A549 (cell line): ENCODE results near the gene CNPY4.

ENCODE experiments used
- BHLHE40 ChIP-seq: IDR thresholded peaks from 2 replicates; pipeline ENCODE4 v1.6.1; 2012; ENCODE audit warnings: low read depth, low read length, inconsistent platforms
- KDM5A ChIP-seq: fragments of 200-600 bp; sonication (generic); IDR thresholded peaks from 2 replicates; pipeline ENCODE4 v1.6.1; 2016; ENCODE audit warnings: antibody characterized with exemption, mild to moderate bottlenecking
- RAD21 ChIP-seq, 2 experiments: fragments of >200 bp in 1 of 2; sonication (Bioruptor Twin) in 1 of 2; formaldehyde crosslinking in 1 of 2; IDR thresholded peaks in 1 of 2; conservative IDR thresholded peaks in 1 of 2; 2 replicates in 1 of 2; 3 replicates in 1 of 2; pipeline ENCODE4 v1.6.1; 2012 to 2018; ENCODE audit warnings: inconsistent platforms in 1 of 2
- TP53 ChIP-seq: fragments of 250-450 bp; sonication (Bioruptor Pico); IDR thresholded peaks from 2 replicates; pipeline ENCODE4 v1.5.0; 2021; ENCODE audit warnings: mild to moderate bottlenecking, moderate library complexity
- ZSCAN20 ChIP-seq: fragments of 250-450 bp; sonication (Bioruptor Pico); IDR thresholded peaks from 2 replicates; pipeline ENCODE4 v1.8.0; 2022; ENCODE audit warnings: mild to moderate bottlenecking, moderate library complexity

DNA sequence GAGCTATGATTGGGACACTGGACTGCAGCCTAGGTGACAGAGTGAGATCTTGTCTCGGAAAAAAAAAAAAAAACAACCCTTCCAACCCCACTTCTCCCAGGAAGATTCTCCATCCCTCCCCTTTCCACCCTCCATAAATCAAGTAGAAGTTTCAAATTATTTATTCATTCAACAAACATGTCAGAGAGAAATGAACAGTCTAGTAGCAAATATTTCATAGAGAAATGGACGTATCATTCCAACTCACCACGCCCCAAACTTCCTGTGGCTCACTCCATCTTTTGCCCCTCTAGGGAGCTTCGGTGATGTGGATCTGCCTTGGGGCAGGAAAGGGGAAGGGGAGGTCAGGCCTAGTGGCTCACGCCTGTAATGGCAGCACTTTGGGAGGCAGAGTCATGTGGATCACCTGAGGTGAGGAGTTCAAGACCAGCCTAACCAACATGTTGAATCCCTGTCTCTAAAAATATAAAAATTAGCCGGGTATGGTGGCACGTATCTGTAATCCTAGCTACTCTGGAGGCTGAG is 39.7 kb downstream of the CNPY4 start:
- TF ChIP-seq TP53 (no peak), BHLHE40 (no peak), RAD21 (conservative IDR thresholded peaks at IDR 0.05 in 1 of 2, IDR thresholded peaks at IDR 0.05 in 1 of 2) (no peak), KDM5A (no peak), ZSCAN20 (CRISPR knock-in tag) (no peak)
